Measurements from ENCODE around the gene ANKIB1.

ANKIB1 gene

DNA sequence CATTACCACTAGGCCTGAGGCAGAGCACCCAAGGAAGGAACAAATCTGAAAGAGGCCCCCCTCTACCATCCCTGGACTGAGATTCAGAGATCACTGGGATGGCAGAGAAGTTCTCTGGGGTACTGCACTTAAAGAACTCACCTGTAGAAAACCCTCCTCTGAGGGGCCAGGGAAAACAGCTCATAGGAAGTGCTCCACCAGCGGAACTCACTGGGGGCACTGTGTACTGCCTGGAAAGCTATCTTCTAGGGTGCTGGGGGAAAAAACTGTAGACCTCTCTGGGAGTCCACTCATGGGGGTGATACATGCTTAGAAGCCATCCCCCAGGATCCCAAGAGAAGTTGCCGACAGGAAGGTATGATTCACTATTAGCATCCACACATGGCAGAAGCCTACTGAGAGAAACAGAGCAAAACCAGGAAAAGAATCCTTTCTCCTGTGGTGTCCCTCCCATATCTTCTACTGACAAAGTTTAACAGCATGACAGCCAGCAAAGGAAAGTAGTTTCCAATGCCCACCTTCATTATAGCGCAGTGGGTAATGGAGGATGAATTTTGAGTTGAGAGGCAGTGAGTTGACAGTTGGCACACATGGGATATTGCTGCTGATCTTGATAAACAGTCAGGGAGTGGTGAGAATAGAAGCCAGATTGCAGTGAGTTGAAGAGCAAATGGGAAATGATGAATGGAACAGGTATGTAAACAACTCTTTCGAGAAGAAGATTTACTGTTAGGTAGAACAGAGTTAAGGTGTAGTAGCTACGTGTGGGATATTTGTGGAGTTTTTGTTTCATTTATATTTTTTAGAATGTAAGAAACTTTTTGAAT, 20.9 kb downstream of the ANKIB1 start:
- no peak for DNase-seq

DNA sequence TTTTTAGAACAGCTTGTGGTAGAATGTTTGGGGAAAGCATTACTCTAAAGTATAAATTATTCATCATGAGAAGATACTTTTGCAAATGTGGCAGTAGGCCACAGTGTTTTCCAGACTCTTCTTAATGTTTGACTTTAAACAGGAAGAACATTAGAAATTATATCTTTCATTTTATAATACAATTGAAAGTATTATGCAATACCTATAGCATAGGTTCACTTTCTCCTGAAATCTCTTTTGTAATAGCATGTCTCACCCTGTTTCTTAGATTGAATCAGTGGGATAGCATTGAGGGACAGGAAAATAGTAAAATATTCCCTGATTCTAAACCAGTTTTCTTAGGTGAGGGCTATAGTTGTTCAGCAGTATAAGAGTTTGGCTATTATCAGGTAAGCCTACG, 23.1 kb downstream of the ANKIB1 start:
- no peak for DNase-seq

DNA sequence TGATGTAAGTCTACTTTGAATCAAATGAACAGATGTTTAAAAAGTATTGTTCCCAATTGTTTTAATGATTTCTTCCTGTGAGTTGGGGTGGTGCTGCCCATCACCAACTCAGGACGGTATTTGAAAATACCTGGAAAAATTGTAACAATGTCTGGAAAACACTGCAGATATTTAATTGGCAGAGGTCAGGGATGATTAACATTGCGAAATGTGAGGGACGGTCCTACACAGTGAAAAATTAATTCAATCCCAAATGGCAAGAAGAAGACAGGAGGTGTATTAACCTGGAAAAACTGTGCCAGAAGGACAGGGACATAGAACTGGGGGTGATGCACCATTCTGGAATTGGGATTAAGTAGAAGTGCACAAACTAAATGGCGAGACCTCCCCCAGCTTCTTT, 29.6 kb downstream of the ANKIB1 start:
- no peak for DNase-seq

DNA sequence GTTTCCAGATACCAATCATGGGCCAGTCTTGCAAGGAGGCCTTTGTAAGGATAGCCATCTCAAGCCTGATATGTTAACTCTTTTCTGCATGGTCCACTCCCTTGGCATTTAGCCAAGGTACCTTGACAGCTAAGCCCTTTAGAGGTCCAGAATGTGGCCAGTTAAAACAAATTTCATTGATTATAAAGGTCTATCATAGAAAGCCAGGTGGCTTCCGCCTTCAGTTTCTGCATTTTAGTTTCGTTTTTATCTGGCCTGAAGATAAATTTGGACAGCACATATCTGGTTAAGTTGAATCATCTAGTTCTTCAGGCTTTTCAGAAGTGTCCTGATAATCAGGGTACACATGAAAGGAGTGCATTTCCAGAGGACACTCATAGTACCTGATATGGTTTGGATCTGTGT, 30.7 kb downstream of the ANKIB1 start:
- DNase-seq: no peak

DNA sequence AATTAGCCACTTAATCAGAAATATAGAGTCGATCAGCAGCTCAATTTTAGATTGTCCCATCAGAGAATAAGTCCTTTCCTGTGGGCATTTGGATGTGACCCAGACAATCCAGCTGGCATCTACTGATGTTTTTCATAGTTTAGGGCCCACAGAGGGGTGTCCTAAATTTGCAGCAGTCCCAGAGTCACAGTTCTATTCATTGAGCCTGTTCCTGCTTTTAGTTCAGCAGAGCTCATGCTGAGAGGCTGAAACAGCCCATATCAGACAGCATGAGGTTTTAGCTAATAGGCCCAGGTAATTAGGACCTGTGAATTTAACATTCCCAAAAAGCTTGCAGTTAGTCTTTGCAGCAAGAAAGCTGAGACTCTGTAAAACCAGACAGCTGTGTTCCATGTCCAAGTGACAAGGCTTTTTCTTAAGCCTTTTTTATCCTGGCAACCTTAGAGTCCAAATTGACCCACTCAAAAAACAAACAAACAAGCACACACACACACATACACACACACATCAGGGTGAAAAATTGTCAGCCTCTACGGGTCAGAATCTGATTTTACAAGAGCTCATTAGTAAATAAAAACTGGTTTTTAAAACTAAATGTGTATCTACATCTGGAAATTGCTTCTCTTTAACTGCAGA, 33.7 kb downstream of the ANKIB1 start:
- no peak for DNase-seq

DNA sequence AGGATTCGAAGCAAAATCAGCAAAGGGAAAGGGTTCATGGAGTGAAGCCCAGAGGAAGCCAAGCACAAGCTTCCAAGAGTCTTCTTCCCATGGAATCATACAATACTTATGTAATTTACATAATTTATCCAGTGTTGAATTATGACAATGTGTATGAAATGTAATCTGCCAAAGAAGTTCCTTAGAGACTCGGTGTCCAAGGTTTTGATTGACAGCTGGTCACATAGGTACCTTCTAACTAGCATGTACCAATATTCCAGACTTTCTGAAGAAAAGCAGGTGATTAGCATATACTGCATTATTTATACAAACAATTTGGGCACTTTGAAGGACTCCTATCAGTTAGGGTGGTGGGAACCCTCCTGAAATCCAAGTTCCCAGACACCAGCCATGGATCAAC, 35.3 kb downstream of the ANKIB1 start:
- DNase-seq: no peak

DNA sequence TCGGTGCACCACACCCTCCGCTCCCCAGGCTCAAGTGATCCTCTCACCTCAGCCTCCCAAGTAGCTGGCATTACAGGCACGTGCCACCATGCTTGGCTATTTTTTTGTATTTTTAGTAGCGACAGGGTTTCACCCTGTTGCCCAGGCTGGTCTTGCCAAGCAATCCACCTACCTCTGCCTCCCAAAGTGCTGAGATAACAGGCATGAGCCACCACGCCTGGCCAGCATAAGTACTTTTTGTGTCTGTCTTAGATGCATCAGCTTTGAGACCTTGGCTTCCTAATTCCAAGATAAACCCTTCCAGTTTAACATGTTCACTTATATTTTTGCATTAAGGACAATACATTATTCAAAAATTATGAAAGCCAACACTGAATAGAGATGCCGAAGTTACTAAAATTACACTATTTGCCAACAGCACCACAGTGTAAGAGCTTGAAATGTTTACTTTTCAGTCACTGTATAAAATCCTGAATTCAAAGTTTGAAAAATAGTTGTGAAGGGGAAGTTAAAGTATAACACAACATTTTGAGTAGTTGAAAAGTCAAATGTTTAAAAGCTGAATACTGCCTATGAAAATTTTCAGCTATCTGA, 36.5 kb downstream of the ANKIB1 start:
- no peak for DNase-seq

DNA sequence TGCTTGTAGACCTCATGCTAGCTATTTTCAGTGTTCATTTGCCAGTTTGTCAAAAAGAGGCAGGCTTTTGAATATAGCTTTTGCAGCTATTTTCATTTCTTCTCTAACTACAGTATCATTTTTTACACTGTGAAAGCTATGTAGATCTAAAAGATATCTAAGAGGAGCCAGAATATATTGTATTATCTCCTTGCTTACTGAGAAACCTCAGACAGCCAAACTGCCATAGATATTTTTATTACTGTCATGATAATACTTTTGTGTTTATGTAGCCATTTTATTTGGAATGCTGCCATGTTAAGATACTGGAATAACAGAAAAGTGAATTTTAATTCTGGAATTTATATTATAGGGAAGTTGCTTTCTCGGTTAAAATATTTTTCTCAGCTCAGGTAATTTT, 37.2 kb downstream of the ANKIB1 start:
- no peak for DNase-seq

DNA sequence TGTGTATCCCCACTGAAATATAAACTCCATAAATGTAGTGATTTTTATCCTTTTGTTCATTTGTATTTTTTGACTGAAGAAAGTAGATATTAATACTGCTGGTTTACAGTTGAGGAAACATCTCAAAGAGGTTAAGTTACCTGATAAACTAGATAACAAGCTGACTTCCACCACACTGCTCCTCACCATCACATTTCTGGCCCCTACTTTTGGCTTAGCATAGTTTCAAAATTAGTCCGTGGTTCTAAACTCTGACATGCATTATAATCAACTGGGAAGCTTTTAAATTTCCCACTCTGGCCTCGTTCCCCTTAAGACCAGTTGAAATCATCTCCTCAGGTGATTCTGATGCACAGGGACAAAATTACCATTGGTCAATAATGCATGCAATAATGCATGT, 43.5 kb downstream of the ANKIB1 start:
- no peak for DNase-seq

DNA sequence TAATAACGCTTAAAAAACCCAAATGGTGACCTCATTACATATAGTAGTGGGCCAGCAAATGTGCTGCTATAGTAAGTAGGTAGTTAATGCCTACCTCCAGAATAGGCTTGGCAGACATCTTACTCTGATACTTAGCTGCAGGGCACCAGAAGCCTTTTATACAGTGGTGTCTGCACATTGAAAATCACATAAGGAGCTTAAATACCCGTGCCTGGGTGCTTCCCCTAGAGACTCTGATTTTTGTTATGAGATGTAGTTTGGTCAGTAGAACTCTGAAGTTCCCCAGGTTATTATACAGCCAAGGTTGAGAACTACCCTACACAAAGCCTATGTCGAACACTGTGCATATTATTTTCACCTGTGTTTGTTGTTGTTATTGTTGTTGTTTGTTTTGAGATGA, 47.2 kb downstream of the ANKIB1 start:
- no peak for DNase-seq

DNA sequence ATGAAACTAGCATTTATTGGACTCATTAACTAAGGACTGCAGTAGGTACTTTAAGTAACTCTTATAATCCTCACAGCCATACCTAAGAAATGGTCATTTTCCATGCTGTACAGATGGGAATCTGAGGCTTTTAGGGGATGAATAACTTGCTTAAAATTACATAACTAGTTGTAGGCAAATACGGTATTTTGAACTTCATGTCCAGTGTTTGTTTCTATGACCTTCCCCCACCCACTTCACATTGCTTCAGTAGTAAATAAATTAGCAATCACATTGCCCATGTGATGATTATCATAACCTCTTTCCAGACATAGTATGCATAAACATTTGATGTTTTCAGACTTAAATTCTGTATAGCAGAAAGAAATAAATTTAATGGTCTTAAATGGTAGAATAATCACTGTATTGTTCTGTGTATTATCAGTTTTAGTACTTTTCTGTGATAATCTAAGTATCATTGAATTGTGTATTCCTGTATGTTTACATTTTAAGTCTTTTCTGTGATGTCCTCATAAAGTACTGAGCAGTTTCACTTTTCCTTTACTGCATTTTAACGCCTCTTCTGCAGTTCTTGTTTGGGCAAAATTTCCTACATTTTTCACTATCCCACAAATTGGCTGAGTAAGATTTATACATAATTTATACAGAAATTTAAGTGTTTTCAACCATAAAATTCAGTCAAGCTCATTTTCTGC, 48.3 kb downstream of the ANKIB1 start:
- no peak for DNase-seq

DNA sequence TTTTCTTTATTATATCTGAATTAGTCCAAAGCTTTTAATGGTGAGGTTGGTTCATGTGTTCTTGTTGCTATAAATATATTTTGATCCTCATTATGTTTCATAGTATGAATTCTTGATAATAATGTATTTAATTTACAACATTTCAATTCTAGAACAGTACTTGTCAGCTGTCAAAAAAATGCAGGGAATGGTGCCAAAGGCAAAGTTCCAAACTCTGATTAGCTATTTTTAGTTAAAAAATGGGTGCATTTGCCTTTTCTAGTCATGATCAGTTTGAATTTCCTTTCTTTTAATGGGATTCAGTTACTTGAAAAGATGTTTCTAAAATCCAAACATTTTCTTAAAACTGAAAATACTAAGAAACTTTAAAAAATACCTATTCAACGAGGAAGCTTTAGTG, 49.6 kb downstream of the ANKIB1 start:
- DNase-seq: no peak

DNA sequence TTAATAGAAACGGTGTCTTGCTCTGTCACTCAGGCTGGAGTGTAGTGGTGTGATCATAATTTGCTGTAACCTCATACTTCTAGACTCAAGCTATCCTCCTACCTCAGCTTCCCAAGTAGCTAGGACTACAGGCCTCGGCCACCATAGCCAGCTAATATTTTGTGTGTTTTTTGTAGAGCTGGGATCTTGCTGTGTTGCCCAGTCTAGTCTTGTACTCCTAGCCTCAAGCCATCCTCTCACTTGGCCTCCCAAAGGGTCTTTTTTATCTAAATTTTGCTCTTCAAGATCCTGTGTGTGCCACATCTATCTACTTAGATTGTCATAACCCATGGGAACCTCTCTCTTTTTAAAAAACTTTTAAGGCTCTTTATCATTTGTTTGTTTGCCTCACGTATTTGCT, 50.5 kb downstream of the ANKIB1 start:
- no peak for DNase-seq

DNA sequence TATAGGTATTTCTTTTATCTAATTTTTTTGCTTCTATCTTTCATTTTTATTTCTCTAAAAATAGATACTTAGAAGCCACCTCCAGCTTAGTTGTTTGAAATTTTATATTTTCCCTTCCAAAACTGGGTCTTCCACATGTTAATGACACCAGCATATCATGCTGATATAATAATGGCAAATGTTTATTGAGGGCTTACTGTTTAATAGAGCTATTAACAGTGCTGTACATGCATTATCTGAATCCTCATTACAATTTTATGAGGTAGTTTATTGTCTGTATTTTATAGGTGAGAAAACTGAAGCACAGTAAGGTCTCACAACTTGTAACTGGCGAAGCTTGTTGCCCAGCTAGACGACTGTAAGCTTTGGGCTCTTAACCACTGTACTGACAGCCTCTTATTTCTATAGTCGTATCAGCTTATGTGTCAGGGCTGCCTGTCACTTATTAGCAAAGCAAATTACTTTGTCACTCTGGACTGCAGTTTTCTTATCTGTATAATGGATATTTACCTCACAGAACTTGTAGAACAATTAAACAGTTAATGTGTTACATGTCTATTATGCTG, 51.2 kb downstream of the ANKIB1 start:
- DNase-seq: no peak

DNA sequence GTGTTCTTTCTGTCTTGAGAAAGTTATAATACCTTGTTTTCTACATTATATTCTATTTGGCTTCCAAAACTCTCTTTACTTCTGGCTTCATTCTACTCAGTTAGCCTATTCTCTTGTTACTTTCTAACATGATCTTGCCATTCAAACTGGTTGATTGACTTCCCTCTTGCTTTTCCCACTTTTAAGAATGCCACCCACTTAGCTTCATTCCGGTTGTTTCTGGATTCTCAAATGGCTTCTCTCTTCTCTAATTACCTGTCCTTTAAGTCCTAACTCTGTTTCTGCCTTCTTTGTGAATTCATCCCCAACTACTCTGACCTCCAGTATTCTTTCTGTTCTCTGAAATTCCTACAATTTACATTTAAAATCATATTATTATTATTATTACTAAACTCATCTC, 52.0 kb downstream of the ANKIB1 start:
- no peak for DNase-seq

DNA sequence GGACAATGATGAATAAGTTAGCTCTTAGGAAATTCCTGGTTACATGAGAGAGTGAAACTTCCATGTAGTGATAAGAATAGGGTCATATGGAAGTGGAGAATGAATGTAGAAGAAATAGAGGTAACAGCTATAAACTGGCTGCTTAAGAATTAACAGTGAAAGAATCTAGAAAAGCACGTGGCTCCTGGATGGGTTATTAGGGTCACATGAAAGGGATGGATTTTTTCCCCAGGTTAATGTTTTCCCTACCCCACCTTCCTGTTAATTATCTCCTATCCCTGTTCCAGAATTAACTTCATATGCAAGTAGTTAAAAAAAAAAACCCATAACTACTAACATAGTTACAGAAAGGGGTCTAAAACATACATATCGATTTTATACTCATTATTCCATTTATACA, 58.0 kb downstream of the ANKIB1 start:
- no peak for DNase-seq

DNA sequence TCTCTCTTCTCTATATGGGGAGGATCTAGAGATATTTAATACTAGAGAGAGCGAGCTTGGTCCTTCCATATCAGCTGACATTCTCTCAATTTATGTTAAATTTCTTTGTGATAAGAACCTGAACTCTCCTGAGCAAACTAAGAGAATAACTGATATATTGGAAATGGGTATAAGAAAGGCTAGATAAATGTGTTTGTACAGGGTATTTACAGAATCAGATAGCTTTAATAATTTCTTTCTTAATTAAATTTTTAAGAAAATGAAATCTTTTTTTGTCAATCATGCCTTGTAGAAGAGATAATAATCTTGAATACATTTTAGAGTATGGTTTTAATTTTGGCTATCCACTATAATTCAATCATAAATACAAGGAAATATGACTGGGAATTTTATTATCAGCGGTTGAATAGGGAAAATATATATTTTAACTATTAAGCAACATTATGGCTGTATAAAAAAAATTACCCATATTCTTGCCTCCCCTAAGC, 58.7 kb downstream of the ANKIB1 start:
- no peak for DNase-seq

DNA sequence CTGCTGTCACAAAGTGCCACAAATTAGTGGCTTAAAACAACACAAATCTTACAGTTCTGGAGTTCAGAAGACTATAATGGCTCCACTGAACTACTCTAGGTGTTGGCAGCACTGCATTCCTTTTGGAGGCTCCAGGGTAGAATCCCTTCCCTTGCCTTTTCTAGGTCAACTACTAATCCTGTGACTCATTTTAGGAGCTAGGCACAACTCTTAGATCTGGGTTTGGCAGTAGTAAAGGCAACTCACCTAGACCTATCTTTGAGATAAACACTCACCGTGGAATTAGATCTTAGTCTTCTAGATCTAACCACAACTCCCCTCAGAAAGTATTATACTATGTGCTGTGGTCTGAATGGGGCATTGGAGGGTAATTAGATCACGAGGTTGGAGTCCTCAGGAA, 60.4 kb downstream of the ANKIB1 start:
- no peak for DNase-seq

DNA sequence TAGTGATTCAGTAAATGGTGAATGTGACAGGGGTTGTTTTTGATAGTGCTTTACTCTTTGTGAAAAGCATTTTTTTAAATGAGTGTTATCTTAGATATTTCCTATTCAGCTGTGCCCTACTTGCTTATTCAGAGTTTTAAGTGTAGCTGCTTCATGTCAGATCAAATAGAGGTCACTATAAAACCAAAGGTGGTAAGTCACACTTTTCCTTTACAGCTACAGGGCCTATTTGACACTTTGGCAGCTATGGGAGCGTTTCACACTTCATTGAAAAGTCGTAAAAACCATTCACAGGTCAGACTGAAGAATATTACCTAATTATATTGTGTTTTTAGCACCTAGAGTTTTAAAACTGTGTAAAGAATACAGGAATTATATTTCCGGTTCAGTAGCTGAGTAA, 67.3 kb downstream of the ANKIB1 start:
- no peak for DNase-seq

DNA sequence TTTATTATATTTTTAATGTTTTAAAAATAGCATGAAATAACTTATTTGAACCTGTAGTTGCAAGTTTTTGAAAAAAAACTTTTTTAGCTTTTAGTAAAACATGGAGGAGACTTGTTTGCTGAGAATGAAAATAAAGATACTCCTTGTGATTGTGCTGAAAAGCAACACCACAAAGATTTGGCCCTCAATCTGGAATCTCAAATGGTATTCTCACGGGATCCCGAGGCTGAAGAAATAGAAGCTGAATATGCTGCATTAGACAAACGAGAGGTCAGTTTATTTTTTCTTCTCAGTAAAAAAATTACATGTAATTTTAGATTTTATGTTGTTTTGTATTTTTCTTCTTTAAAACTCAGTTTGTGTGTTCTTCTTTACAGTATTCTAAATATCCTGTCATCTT, 73.5 kb downstream of the ANKIB1 start:
- no peak for DNase-seq

DNA sequence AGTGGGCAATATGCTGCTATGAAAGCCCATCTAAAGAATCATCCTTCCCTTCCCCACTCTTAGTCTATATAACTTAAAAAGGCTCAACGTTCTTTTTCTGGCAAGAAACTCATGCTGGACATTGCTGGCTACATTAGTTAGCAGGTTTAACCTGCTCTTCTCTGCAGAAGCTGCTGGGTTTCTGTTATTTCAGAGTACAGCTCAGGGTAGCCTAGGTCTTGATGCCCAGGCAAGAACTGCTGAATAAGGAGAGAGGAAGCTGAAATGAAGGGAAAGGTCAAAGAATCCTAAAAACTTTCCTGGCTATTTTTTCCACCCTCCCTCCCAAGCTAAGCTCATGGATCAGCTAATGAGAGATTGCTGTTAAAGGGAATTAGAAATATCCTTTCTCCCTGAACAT, 79.4 kb downstream of the ANKIB1 start:
- DNase-seq: no peak

DNA sequence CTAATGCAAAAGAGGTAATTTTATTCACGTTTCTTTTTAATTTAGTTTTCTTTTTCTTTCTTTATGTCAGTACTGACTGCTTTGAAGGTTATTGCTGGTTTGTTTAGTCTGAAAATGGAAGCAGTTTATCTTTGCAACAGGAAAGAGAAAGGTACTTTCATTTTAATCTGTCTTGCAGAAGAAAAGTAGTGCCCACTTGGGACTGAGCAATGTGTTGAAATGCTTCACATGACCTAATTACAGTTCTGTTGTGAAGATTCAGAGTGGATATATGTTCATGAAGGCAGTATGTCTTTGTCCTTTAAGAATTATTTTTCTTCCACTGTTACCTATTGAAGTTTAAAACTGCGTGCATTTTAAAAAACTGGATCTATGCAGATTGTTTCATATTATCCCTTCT, 80.1 kb downstream of the ANKIB1 start:
- DNase-seq: no peak

DNA sequence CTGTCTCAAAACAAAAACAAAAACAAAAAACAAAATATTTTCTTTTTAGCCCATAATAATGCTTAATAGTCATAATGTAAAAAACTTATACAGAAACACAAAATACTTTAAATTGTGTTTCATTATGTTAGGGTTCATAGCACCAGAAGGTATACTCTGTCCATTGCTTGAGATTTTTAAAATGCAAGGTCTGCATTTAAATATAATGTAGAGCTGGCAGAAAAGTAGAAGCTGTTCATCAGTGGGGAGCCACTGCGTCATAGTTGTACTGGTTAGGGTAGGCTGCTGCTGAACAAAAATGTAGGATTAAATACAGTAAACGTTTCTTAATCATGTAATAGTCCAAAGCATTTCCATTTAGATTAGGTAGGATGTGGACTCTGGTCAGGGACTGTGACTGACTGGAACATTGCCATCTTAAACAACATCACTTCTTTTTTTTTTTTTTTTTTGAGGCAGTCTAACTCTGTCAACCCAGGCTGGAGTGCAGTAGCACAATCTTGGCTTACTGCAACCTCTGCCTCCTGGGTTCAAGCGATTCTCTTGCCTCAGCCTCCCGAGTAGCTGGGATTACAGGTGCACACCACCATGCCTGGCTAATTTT, 85.2 kb downstream of the ANKIB1 start:
- DNase-seq: no peak
